T-helper 1 cell (primary cell): ENCODE results near the gene TRMU.
"Not testable (repeated sequence)": the region's sequence is repeated elsewhere in the genome, so short reads cannot be mapped to it uniquely, and the experiment has no call there.

Experiments used
- DNase-seq, 5 donors: peaks; one replicate each; pipeline ENCODE4 v3.0.0-alpha.2; 2012 to 2020

TRMU gene

DNA sequence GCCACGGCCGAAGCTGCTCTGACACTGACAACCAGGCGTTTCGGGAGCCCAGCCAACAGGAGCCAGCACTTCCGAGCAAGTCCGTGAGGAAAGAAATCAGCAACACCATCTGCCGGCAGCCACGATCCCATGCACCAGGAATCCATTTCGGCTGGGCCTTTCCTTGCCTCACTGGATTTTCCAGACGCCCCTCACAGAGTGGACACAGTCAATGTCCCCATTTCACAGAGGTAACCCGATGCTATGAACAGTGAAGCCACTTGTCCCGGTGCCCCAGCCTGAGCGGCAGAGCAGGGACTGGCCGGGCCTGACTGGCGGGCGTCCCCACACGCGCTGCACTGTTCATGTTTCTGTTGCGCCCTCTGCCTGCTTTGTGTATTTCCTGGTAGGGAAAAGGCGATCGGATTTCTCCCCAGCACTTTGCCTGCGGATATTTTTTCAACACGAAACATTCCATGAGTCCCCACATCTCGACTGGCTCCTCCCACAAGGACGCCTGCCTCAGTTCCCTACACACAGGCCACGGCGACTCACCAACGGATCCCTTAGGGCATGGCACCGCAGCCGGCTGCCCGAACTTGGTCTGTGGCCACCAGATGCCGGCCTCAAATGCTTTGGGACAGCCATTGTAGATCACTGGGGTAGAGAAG is 55.3 kb downstream of the TRMU start:
- DNase-seq, result no peak

DNA sequence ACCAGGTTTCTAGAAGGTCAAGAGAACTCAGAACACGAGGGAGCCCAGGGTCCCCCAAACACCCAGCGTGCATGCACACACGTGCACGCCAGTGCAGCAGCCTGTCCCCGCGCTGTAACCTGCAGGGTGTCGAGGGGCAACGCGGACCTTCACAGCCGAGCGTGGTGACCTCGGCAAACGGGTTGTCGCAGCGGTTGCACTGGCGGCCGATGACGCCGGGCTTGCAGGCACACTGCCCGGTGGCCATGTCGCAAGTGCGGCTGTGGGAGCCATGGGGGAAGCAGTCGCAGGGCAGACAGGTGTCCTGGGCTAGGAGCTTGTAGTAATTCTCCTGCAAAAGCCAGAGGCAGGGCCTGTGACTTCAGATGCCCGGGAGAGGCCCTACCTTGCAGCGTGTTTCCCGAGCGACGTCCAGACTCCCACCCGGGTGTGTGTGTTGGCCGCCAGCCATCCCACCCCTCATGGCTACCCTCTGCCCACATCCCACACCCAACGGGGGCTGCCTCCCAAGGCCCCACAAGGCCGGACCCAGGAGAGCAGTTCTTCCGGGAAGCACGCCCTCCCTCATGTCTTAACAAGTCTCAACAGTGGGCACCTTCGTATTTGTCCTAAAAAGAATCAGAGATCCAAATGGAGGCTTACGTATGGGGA is 56.1 kb downstream of the TRMU start:
- DNase-seq, result no peak

DNA sequence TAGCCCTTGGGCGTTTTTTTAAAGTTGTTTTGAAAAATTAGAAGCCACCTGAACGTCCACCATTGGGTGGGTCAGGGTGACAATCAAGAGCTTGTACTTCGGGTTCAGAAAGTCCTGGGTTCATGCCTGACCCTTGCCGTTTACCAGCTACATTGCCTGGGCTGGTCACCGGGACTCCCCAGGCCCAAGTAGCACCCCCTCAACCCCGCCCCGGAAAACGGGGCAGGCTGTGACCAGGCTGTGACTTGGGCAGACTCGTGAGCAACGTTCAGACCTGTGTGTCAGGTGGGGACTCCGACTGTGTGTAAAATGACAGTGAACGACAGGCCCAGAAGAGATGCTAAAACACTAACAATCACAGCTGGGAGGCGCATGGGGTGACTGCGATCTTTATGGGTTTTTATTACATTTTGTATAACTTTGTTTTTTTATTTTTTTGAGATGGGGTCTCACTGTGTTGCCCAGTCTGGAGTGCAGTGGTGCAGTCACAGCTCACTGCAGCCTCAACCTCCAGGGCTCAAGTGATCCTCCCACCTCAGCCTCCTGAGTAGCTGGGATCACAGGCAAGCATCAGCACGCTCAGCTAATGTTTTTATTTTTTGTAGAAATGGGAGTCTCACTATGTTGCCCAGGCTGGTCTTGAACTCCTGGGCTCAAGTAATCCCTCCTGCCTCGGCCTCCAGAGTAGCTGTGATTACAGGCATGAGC is 56.8 kb downstream of the TRMU start:
- no peak for DNase-seq

DNA sequence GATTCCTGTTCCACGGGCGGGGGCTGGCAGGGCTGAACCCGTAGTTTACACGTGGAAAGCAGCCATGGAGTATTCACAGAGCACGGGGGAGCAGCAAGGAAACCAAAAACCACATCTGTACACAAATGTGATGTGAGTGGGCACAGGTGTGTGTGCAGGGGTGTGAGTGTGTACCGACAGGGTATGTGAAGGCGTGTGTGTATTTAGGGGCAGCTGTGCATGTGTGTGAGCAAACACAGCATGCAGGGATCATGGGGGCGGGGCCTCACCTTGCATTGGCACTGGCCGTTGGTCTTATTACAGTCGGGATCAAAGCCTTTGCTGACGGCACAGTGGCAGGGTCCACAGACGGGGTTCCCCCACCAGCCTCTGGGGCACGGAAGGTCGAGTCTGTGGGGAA is 58.4 kb downstream of the TRMU start:
- DNase-seq, result no peak

DNA sequence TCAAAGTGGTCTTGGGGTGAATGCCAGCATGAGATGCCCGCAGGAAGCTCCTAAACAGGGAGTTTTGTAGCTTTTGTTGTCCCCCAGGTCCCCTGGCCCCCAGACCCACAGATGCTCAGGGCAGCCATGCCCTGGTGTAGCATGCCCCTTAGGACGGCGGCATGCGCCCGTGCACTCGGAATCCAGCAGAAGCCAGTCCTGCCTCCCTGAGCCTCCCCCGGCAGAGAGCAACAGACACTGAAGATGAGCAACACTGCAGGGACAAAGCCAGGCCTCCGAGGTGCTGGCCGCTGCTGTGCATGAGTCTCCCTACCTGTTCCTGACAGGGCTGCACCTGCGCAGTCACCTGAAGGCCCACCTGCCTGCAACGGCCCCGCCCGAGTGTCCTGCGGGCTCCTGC is 59.1 kb downstream of the TRMU start:
- no peak for DNase-seq

DNA sequence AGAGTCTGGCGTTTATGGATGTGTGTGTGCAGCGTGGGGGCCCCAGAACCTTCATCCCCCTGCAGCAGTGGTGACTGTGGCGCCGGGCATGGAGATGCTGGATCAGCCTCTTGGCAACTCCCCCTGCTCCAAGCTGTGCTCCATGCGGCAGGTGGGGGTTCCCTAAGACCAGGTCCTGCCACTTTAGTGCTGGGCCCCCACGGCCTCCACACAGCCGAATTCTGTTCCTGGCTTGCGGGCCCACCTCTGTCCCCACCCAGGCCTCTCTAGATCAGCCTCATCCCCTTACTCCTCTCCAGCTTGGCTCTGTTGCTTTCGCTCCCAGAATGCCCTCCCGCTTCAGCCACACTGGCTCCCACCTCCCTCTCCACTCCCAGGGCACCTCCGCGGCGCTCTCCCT is 59.6 kb downstream of the TRMU start:
- no peak for DNase-seq

DNA sequence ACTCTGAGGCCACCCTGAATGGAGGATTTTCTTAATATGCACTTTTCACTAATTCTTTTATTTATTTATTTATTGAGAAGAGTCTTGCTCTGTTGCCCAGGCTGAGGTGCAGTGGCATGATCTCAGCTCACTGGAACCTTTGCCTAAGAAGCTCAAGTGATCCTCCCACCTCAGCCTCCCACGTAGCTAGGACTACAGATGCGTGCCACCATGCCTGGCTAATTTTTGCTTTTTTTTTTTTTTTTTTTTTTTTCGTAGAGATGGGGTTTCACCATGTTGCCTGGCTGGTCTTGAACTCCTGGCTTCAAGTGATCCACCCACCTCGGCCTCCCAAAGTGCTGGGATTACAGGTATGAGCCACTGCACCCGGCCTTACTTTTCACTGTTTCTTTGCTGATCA is 61.5 kb downstream of the TRMU start:
- not testable (repeated sequence) for DNase-seq

DNA sequence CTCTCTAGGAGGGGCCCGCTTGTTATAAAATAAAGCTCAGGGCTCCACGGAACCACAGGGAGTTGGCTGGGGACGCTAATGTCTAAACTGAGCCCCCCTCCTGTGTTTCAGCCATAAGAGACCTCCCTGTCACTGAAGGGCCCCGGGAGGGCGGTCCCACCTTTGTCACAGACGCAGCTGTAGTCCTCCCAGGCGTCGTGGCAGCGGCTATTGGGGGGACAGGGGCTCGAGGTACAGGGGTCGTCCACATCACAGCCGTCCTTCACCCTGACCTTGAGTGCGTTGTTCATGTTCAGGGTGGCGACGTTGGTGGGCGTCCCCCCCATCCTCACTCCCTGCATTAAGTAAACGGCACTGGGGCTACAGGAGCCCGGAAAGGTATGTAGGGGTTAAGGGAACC is 62.0 kb downstream of the TRMU start:
- DNase-seq, result no peak

DNA sequence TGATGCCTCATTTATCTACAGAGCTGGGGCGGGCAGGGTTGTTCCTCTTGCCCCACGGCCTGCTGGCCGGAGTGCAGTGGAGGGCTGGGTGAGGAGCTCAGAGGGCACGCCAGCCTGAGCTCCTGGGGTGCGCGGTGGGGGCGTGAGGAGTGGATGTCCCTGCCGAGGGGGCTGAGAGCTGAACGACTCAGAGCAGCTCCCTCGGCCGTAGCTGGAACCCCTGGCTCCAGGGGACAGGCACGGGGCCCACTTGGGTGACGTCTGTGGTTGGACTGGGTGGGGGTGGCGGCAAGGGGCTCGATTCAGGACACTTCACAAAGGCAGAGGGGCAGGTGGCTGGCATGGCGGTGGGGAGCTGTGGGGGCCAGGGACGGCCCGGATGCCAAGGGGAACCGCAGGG is 62.4 kb downstream of the TRMU start:
- no peak for DNase-seq

DNA sequence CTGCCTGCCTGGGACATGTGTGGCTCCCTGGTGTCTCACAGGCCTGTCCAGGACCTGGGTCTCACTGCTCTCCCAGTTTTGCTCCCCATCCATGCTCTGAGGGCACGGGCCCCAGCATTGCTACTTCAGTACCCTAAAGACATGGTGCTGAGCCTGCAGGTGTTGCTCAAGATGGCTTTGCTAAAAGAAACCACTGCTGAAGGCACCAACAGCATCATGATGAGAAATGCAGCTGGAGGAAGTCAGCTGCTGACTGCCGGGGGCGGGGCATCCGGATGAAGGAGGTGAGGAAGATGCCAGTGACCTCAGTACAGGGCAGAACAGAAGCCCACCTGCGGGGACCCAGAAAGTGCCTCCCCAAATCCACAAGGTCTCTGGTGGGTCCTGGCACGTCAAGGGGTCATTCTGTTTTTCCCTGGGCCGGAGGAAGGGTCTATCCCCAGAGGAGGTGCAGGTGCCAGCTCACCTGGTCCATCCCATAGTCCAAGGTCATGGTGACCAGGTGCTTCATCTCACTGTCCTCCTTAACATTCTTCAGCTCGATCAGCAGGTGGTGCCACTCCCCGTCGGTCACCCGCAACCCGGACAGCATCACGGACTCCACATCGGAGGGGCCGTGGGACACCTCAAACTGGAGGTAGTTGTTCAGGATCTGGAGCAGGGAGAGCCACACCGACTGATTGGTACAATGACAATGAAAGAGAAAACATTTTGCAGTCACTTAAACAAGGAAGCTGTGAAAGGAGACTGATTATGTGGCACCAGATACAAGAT is 63.9 kb downstream of the TRMU start:
- no peak for DNase-seq

DNA sequence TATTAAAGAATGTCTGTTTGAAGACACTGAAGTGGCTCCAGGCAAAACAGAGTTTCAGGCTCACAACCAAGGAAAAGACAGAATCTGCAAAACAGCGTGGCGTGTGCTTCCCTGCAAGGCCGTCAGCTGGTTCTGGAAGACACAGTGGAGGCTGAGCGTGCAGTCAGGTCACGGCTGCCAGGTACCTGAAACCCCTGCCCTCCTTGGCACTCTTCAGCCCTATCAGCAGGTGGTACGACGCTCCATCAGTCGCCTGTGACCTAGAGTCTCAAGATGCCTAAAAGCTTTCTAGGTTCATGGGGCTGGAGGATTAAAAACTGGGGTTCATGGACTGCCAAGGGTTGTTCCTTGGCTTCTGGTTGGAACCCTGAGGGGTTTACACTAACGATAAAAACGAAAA is 65.9 kb downstream of the TRMU start:
- no peak for DNase-seq

DNA sequence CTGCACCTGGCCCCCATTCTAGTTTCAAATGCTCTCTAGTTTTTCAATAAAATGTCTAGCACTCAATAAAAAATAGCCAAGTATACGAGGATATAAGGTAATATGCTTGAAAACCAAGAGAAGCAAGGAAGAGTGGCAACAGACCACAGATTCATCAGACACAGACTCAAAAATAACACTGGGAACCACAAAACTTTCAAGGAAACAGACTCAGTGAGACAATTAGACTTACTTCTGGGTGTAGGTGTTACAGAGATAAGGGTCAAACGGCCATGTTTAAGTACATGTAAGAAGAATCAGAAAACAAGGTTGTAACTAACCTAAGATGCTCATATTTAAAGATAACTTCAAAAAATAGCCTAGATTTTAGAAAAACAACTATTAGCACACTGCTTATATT is 67.0 kb downstream of the TRMU start:
- no peak for DNase-seq

DNA sequence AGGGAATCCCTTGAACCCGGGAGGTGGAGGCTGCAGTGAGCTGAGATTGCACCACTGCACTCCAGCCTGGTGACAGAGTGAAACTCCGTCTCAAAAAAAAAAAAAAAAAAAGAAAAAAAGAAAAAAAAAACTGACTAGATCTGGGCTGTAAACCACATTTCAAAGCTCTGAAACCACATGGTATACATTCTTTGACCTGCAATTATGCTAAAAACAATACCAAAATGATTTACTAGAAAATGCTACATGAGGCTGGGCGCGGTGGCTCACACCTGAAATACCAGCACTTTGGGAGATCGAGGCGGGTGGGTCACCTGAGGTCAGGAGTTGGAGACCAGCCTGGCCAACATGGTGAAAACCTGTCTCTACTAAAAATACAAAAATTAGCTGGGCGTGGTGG is 68.4 kb downstream of the TRMU start:
- DNase-seq, result not testable (repeated sequence)

DNA sequence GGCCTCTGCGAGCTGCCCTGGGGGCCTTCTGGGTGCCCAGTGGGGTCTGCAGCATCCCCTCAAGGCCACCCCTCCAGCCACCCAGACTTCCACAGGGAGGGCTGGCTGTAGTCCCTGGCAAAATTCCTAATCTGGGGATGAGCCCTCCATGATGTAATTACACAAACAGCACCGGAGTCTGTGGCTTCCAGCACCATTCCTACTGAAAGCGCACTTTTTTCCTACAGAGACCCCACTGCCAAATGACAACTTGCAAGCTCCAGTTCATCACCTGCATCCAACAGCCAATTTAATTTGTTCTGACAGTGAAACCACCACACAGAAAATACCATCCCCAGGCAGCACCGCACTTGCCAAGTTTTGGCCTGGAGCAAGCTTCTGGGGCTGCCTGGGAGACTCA is 70.4 kb downstream of the TRMU start:
- no peak for DNase-seq

DNA sequence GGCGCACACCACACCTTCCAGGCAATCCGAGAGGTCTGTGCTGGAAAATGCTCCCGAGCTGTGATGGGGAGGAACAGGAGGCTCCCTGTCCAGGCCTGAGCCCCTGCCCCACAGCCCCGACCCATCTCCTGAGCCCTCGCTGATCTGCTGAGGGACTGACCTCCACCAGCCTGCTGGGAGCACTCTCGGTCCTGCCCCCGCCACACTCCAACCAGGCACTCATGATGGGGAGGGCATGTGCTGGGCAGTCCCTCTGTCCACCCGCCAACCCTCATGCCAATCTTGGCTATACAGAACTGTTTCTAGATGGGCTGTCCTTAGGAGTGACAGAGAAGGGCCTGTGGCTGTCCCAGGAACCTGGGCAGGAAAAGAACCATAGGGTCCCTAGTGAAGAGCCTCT is 70.8 kb downstream of the TRMU start:
- no peak for DNase-seq

DNA sequence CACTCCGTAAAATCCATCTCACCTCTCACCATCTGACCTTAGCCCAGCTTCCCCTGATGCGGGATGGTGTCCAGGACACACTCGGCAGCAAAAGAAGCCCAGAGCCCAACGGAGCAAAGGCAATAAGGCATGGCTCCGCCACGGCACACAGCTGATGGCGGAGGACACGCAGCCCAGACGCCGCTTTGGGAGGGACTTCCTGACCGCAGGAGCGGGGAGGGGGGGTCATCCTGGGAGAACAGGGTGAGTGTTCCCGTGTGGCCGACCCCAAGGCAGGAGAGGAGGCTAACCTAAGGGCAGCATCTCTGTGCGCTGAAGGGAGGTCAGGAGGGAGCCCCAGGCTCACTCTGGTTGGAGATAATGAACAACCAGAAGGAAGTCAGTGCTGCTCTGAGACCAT is 71.3 kb downstream of the TRMU start:
- no peak for DNase-seq
